Fibroblast of the aortic adventitia (primary cell): ENCODE results near the gene FGF9. TPM values are rescaled to one million over a fixed set of nuclear protein-coding genes. Genes with fewer than 3 reads are reported as not detected.

Source experiments
- DNase-seq: peaks from one replicate; pipeline ENCODE4 v3.0.0-alpha.2; 2010; ENCODE audit warnings: low read depth
- H3K4me3 ChIP-seq: 2 replicates; pipeline ENCODE4 v1.5.1; 2011; ENCODE audit warnings: low read depth, mild to moderate bottlenecking, control low read depth, low read length, moderate library complexity
- total RNA-seq: library from RNA; depleted of rRNA; stranded (reverse); fragments of >200 nt; gene quantifications from 2 replicates; pipeline ENCODE4 v1.2.3, GENCODE V29; 2012; ENCODE audit warnings: low replicate concordance
- TF ChIP-seq, protein P1 (sequence below): IDR thresholded peaks from 2 replicates; pipeline ENCODE4 v1.5.1; 2011; ENCODE audit warnings: mild to moderate bottlenecking, low read length, control low read depth, inconsistent platforms; ENCODE audit not compliant: insufficient read depth

FGF9 gene
- total RNA-seq, 1 donor: 0.18 TPM

DNA sequence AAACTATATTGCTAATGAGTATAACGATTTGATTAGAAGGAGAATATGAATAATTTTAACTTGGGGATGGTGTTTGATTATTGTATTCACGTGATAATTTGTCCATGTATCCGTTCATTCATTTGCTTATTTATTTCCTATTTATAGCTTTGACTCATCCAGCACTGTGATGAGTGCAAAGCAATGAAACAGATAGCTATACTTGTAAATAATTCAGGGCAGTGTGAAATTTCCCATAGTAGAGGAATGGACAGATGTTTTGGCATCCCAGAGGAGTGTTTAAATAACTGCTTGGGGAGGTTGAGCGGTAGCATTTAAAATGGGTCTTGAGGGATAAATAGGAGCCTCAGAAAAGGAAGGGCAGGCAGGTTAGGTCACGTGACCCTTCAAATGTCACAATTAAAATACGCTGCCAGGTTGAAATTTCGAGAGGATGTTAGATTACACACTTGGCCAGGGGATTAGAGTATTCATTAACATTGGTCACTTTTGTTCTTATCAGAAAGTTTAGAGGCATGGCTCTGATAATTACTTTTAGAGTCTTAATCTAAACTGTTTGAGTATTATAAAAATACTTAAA is 14.7 kb downstream of the FGF9 start:
- TF ChIP-seq, protein P1, sequence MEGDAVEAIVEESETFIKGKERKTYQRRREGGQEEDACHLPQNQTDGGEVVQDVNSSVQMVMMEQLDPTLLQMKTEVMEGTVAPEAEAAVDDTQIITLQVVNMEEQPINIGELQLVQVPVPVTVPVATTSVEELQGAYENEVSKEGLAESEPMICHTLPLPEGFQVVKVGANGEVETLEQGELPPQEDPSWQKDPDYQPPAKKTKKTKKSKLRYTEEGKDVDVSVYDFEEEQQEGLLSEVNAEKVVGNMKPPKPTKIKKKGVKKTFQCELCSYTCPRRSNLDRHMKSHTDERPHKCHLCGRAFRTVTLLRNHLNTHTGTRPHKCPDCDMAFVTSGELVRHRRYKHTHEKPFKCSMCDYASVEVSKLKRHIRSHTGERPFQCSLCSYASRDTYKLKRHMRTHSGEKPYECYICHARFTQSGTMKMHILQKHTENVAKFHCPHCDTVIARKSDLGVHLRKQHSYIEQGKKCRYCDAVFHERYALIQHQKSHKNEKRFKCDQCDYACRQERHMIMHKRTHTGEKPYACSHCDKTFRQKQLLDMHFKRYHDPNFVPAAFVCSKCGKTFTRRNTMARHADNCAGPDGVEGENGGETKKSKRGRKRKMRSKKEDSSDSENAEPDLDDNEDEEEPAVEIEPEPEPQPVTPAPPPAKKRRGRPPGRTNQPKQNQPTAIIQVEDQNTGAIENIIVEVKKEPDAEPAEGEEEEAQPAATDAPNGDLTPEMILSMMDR: no peak
- no peak overlapping the region for H3K4me3 ChIP-seq
- no peak for DNase-seq

DNA sequence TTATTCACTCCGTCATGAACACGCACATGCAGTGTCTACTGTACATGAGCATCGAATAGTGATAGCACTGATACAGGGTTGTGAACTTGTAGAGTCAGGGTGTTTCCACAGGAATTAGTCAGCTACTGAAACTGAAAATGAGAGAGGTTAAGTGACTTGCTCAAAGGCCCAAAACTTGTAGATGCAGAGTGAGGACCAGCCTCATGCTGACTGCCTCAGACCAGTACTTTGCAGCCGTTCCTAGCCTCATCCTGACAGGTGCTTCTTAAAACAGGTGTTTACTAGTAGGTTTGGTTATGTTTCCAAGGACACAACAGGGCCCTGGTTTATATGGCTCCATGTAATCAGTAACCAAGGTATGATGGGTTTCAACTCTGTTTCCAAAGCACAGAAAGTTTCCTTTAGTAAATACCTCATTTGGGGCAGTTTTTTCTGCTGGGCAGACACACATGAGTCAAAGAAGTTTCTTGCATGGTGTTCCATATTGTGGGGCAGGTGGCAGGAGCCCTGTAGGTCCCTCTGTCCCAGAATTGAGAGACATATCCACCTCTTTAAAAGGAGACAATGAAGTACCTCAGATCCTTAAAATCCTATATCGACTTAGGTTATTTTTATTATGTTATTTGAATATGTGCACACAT is 16.0 kb downstream of the FGF9 start:
- TF ChIP-seq, protein P1: no peak
- H3K4me3 ChIP-seq: no peak overlapping the region
- no peak for DNase-seq

DNA sequence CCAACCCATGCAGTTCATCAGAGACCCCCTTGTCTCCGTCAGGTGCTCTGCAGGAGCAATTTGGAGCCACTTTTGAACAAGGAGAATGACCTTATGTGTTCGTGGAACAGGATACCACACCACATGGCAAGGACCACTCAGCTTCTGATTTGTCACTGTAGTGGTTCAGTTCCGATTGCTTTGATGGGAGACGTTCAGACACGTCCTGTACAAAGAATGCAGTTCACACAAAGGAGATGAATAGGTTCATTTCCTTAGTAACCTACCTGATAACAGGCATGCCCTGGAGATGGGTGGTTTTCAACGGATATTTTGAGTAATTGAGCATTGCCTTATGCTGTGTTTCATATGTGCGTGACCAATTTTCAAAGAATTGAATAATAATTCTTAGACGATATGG is 17.2 kb downstream of the FGF9 start:
- TF ChIP-seq, protein P1: no peak
- no peak overlapping the region for H3K4me3 ChIP-seq
- DNase-seq: no peak

DNA sequence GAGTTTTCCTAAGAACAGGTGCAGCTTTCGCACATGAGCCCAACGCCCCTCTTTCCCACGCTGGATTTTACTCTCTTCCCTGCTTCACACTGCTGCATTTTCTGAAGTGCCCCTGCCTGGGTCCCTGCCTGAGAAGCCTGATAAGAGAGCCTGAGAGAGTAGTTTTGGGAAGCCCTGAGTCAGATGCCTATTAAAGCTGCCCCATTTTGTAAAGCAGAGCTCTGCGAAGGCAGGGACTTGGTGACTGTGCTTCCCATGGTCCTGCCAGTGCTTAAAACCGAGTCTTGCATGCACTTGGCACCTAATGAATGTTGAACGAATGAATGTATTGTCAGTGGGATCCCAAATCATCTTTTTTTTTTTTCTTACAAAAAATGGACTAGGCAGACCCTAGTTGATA is 18.2 kb downstream of the FGF9 start:
- TF ChIP-seq, protein P1: no peak
- no peak overlapping the region for H3K4me3 ChIP-seq
- DNase-seq: no peak

DNA sequence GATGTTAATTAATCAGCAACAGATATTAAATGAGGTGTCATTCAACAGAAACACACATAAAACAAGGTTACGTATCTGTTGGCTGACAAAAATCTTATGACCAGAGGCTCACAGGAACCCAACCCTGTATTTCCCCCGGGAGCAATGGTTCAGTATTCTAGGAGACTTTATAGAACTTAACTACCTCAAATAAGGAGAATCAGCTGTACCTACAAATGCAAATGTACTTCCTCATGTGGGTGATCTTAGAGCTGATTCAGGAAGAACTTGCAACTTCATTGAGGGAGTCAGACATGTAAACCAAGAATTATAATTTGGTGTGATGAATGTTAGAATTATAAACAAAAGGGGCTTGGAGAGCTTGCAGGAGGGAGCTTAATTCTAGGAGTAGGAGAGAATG is 20.1 kb downstream of the FGF9 start:
- TF ChIP-seq, protein P1: no peak
- H3K4me3 ChIP-seq: no peak overlapping the region
- no peak for DNase-seq

DNA sequence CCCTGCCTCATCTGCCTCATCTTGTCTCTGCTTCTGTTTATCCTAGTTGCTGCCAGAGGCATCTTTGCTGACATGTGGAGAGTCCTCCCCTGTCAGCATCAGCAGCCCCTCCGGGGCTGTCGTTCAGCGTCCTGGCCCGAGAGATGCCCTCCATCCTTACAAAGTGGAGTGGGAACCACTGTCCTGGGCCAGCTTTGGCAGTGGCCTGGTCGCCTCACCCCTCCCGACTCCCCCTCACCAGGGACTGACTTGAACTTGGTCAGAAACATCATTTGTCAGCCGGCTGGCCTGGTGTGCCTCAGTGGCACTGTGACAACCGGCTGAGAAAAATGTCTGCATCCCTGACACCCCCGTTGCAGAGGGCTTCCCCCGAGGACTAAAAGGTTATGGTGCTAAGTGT is 20.6 kb downstream of the FGF9 start:
- no peak overlapping the region for H3K4me3 ChIP-seq
- TF ChIP-seq, protein P1: no peak
- DNase-seq: no peak

DNA sequence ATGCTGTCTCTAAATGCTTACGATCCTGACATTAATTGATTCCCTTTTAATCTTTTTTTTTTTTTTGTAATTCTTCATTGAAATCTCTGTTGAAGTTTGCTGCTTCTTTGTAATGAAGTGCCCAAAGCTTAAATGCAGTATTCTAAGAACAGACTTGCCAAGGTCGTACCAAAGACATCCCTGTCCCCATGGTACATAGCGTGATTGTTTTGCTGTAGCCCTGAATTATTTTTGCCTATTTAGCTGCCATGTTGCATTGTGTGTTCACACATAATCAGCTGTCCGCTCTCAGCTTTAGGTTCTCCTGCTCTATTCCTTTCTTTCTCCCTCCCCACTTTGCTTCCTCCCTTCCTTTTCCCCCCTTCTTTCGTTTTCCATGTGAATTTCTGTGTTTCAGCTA is 21.1 kb downstream of the FGF9 start:
- TF ChIP-seq, protein P1: no peak
- DNase-seq: no peak
- no peak overlapping the region for H3K4me3 ChIP-seq
